K562 (cell line): ENCODE measurements around the gene SPAG16.

Experiments
- CTCF ChIP-seq, 3 experiments: IDR thresholded peaks in 2 of 3; conservative IDR thresholded peaks in 1 of 3; 2 replicates each; pipeline ENCODE4 v1.5.1; 2011 to 2012; ENCODE audit warnings: low read length in 3 of 3, mild to moderate bottlenecking in 3 of 3, control low read depth in 2 of 3, improper control_type of control experiment in 1 of 3, inconsistent platforms in 1 of 3, low read depth in 1 of 3, mixed read lengths in 1 of 3, moderate library complexity in 1 of 3; ENCODE audit not compliant: insufficient read depth in 2 of 3
- JUNB ChIP-seq: fragments of 450-650 bp; formaldehyde crosslinking; conservative IDR thresholded peaks from 2 replicates; pipeline ENCODE4 v1.4.0; 2020; ENCODE audit warnings: mild to moderate bottlenecking

- no peak for TF ChIP-seq JUNB (CRISPR knock-in tag)
- TF ChIP-seq CTCF (IDR thresholded peaks at IDR 0.05 in 2 of 3, conservative IDR thresholded peaks at IDR 0.05 in 1 of 3; ENCODE audit: insufficient read depth in 2 of 3, low read depth in 1 of 3, low read length in 3 of 3): no peak
Observed at GRCh38 chr2:214014551-214015220, 730.4 kb downstream of the SPAG16 start.
